K562 (cell line): ENCODE results near the gene HLA-DOA.

Experiments used
- CTCF ChIP-seq, 3 experiments: IDR thresholded peaks in 2 of 3; conservative IDR thresholded peaks in 1 of 3; 2 replicates each; pipeline ENCODE4 v1.5.1; 2011 to 2012; ENCODE audit warnings: low read length in 3 of 3, mild to moderate bottlenecking in 3 of 3, control low read depth in 2 of 3, improper control_type of control experiment in 1 of 3, inconsistent platforms in 1 of 3, low read depth in 1 of 3, mixed read lengths in 1 of 3, moderate library complexity in 1 of 3; ENCODE audit not compliant: insufficient read depth in 2 of 3
- FOXP1 ChIP-seq: sonication (generic); formaldehyde crosslinking; IDR thresholded peaks from 2 replicates; pipeline ENCODE4 v1.8.0; 2022; ENCODE audit warnings: mild to moderate bottlenecking, missing genetic modification reagents
- RAD51 ChIP-seq: fragments of 450-650 bp; IDR thresholded peaks from 2 replicates; pipeline ENCODE4 v1.7.1; 2016; ENCODE audit warnings: low read depth, mild to moderate bottlenecking, borderline replicate concordance

GRCh38 chr6:32956176-32956575 is 53.2 kb downstream of the HLA-DOA start:
- no peak for TF ChIP-seq RAD51
- no peak for TF ChIP-seq CTCF (IDR thresholded peaks at IDR 0.05 in 2 of 3, conservative IDR thresholded peaks at IDR 0.05 in 1 of 3; ENCODE audit: insufficient read depth in 2 of 3, low read depth in 1 of 3, low read length in 3 of 3)
- TF ChIP-seq FOXP1: no peak
